Measurements from ENCODE around the gene ARMC3.

DNA sequence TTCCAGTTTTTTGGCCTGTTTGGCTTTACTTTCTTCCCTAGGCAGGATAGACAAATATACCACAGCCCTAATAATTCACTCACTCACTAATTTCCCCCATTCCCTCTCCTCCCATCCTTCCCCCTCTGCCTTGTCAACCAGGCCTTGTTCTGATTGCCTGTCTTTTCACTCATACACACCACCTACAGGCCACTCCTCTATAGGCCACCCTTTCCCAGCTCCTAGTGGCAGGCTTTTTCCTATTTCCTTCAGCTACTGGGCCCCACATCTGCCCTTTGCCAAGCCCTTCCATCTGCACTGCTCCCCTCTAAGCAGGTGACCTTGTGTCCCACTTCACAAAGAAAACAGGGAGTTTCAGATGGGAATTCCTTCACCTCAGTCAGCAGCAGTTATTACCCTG lies 107.7 kb downstream of the ARMC3 start:
- TF ChIP-seq YY1 (IDR thresholded peaks at IDR 0.05; ENCODE audit: insufficient read depth, insufficient read length) (no peak), ZNF274 (IDR thresholded peaks at IDR 0.05; ENCODE audit: low read depth, low read length) (no peak)

All from NT2/D1 (cell line).